NK-92 treated with Interleukin-12 subunit alpha and Interleukin-12 subunit beta, amount 100 ng/mL, for 24 hours (cell line): ENCODE results near the gene SSBP3.
"Not testable (repeated sequence)": the region's sequence is repeated elsewhere in the genome, so short reads cannot be mapped to it uniquely, and the experiment has no call there.

Experiments
- DNase-seq: peaks from one replicate; lab custom pipeline; 2025; lab: John Stamatoyannopoulos, UW

Gene SSBP3

GRCh38 chr1:54391450-54392209, 14.6 kb downstream of the SSBP3 start:
- DNase-seq = no peak

GRCh38 chr1:54390655-54391054, 15.5 kb downstream of the SSBP3 start:
- no peak for DNase-seq

GRCh38 chr1:54389608-54390007, 16.6 kb downstream of the SSBP3 start:
- not testable (repeated sequence) for DNase-seq

- no peak for DNase-seq
These were observed 18.8 kb downstream of the SSBP3 start for GRCh38 chr1:54387419-54387818.

- DNase-seq = no peak
These were observed 20.5 kb downstream of the SSBP3 start for GRCh38 chr1:54385727-54386022.

- no peak for DNase-seq
These were observed 21.1 kb downstream of the SSBP3 start for GRCh38 chr1:54384918-54385726.

- DNase-seq = no peak
These were observed 21.7 kb downstream of the SSBP3 start for GRCh38 chr1:54384471-54384870.

GRCh38 chr1:54381524-54381923, 24.7 kb downstream of the SSBP3 start:
- no peak for DNase-seq

- DNase-seq = peak; percentile 75
These were observed 25.8 kb downstream of the SSBP3 start for GRCh38 chr1:54380290-54380882.

- no peak for DNase-seq
These were observed 26.5 kb downstream of the SSBP3 start for GRCh38 chr1:54379555-54380289.

- no peak for DNase-seq
These were observed 27.2 kb downstream of the SSBP3 start for GRCh38 chr1:54378874-54379554.

GRCh38 chr1:54378157-54378873, 27.9 kb downstream of the SSBP3 start:
- DNase-seq = no peak

- no peak for DNase-seq
These were observed 29.0 kb downstream of the SSBP3 start for GRCh38 chr1:54377040-54377691.

- peak; percentile 26 for DNase-seq
These were observed 29.7 kb downstream of the SSBP3 start for GRCh38 chr1:54376430-54377039.

GRCh38 chr1:54375712-54376429, 30.3 kb downstream of the SSBP3 start:
- DNase-seq = no peak

GRCh38 chr1:54375298-54375697, 30.9 kb downstream of the SSBP3 start:
- DNase-seq = no peak

- no peak for DNase-seq
These were observed 31.4 kb downstream of the SSBP3 start for GRCh38 chr1:54374766-54375165.

GRCh38 chr1:54372978-54373377, 33.2 kb downstream of the SSBP3 start:
- DNase-seq = no peak

- no peak for DNase-seq
These were observed 34.3 kb downstream of the SSBP3 start for GRCh38 chr1:54371942-54372275.
